Epithelial cell of proximal tubule (primary cell): ENCODE measurements around the gene NPAS4. TPM values are rescaled to one million over a fixed set of nuclear protein-coding genes. Genes with fewer than 3 reads are reported as not detected.

Experiments
- DNase-seq: peaks from one replicate; pipeline ENCODE4 v3.0.0-alpha.2; 2011; ENCODE audit warnings: low read depth
- H3K4me3 ChIP-seq: 2 replicates; pipeline ENCODE4 v1.5.1; 2011; ENCODE audit warnings: low read depth, mild to moderate bottlenecking, low read length
- total RNA-seq: library from RNA; depleted of rRNA; stranded (reverse); fragments of >200 nt; gene quantifications from 2 replicates; pipeline ENCODE4 v1.2.3, GENCODE V29; 2015
- TF ChIP-seq, protein P1 (sequence below): conservative IDR thresholded peaks from 2 replicates; pipeline ENCODE4 v1.5.1; 2012; ENCODE audit warnings: low read depth, mild to moderate bottlenecking, low read length

NPAS4 gene
- total RNA-seq, 1 donor from 2014 or later = not detected

DNA sequence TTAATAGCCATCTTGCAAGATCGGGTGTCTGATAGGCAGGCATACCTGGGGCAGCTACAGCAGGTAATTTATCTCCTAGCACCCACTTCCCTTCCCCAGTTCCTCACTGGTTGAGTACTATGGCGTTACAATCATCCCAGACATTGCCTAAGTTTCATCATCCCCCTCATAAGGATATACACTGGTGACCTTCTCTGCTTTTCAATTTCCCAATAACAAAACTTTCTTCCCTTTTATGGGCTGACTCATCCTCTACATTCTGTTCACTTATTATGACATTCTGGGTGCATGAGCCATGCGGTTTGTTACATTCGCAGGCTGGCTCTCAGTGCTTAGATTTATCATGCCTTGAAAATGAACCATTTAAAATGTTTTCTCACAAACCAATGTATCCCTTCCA, 22.8 kb downstream of the NPAS4 start:
- TF ChIP-seq, protein P1, sequence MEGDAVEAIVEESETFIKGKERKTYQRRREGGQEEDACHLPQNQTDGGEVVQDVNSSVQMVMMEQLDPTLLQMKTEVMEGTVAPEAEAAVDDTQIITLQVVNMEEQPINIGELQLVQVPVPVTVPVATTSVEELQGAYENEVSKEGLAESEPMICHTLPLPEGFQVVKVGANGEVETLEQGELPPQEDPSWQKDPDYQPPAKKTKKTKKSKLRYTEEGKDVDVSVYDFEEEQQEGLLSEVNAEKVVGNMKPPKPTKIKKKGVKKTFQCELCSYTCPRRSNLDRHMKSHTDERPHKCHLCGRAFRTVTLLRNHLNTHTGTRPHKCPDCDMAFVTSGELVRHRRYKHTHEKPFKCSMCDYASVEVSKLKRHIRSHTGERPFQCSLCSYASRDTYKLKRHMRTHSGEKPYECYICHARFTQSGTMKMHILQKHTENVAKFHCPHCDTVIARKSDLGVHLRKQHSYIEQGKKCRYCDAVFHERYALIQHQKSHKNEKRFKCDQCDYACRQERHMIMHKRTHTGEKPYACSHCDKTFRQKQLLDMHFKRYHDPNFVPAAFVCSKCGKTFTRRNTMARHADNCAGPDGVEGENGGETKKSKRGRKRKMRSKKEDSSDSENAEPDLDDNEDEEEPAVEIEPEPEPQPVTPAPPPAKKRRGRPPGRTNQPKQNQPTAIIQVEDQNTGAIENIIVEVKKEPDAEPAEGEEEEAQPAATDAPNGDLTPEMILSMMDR = no peak
- DNase-seq = no peak
- no peak overlapping the region for H3K4me3 ChIP-seq

DNA sequence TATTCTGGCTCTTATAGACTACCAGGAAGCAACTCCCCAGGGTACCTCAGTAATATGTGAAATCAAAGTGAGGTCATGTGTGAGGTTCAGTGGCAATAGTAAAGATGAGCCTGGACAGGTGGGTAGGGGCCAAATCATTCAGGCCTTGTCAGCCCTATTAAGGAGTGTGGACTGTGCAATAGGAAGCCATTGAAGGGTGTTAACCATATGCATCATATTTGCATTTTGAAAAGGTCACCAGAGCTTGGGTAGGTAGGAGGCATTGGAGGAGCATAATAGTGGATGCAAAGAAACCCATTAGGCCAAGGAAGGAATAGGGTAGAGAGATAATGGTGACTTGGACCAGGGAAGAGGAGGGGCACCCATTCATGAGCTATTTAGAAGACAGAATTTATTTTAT, 26.2 kb downstream of the NPAS4 start:
- TF ChIP-seq, protein P1 = no peak
- no peak overlapping the region for H3K4me3 ChIP-seq
- no peak for DNase-seq

DNA sequence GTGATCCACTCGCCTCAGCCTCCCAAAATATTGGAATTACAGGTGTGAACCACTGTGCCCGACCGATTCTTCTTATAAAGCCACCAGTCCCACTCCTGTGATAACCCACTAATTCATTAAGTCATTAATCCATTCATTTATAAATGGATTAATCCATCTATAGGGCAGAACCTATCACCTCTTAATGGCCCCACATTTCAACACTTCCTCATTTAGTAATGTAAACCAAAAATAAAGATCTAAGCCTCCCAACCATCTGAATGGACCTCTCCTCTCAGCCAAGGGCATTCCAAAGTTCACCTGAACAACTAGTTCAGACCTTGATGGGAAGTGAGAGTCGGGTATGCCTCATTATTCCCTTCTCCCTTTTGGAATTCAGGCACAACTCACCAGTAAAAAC, 27.7 kb downstream of the NPAS4 start:
- no peak overlapping the region for H3K4me3 ChIP-seq
- TF ChIP-seq, protein P1 = no peak
- DNase-seq = no peak

DNA sequence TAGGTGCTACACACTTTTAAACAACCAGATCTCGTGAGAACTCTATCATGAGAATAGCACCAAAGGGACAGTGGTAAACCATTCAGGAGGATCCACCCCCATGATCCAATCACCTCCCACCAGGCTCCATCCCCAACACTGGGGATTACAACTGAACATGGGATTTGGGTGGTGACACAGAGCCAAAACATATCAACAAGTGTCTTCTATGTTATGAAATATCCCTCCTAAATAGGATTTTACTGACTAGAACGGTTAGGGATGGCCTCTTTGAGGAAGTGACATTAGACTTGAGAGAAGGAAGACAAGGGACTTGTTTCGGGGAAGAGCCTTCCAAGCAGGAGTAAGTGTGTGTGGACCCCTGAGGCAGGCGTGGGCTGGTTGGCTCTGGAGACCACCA, 29.7 kb downstream of the NPAS4 start:
- TF ChIP-seq, protein P1 = no peak
- no peak for DNase-seq
- no peak overlapping the region for H3K4me3 ChIP-seq

DNA sequence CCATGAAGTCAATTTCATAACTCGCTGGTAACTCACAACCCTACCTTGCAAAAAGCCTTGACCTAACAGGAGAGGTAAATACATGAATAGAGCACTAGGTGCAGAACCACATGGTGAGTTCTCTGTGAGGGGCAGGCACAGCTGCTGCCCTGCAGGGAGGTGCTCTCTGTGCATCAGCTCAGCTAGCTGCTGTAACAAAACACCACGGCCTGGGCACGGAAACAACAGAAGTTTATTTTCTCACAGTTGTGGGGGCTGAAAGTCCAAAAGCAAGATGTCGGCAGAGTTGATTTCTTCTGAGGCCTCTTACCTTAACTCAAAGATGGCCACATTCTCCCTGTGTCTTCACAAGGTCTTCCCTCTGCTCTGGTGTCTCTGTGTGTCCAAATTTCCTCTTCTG, 30.8 kb downstream of the NPAS4 start:
- TF ChIP-seq, protein P1 = no peak

DNA sequence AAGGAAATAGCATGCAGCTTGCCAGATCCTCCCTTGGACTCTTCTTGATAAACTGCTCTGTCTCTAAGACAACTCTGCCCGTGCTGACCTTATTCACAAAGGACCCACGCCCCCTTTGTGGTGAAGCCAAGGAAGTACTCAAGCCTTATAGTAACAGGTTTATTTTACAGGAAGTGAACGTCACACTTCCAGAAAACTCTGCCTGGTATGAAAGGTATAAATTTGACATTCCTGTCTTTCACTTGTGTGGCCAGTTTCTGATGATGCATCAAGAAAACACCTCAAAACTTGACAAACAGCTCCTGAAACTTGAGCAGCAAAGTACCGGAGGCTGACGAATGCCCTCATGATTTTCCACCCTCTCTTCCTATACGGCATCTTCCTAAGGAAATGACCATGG, 33.4 kb downstream of the NPAS4 start:
- no peak for DNase-seq
- TF ChIP-seq, protein P1 = no peak
- no peak overlapping the region for H3K4me3 ChIP-seq

More for the DNA sequence above, 30.8 kb downstream of the NPAS4 start:
- no peak overlapping the region for H3K4me3 ChIP-seq
- DNase-seq = no peak

DNA sequence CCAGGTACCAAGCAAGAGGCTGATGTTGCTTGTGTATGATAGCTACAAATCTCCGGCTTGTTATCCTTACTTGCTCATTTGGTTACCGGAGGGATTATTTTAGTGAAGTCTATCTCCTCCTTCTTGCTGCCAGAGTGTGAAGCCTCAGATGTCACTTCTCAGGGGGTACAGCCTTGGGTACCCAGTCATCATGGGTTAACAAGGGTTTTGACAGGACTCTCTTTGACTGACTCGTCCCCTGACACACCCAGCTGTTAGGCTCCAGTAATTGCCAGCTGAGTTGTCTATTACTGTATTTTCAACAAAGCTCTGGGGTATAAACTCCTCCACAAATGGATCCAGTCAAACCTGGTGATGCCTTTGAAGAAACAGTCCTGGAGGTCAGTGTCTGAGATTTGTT, 34.0 kb downstream of the NPAS4 start:
- TF ChIP-seq, protein P1 = no peak
- no peak overlapping the region for H3K4me3 ChIP-seq
- DNase-seq = no peak
